Muscle of leg (tissue), 11 donors: Measurements from ENCODE around the gene PARP14. TPM values are rescaled to one million over a fixed set of nuclear protein-coding genes. Genes with fewer than 3 reads are reported as not detected.
"Not testable (repeated sequence)": the region's sequence is repeated elsewhere in the genome, so short reads cannot be mapped to it uniquely, and the experiment has no call there.

Experiments used
- DNase-seq: peaks from one replicate; pipeline ENCODE4 v3.0.0; 2013
- H3K27ac ChIP-seq: one replicate; pipeline ENCODE4 v1.5.1; 2013; ENCODE audit warnings: mild to moderate bottlenecking, low read length, control low read depth
- H3K27me3 ChIP-seq: one replicate; pipeline ENCODE4 v1.6.1; 2013; ENCODE audit warnings: low read length; ENCODE audit not compliant: control insufficient read depth, insufficient read depth
- H3K36me3 ChIP-seq: one replicate; pipeline ENCODE4 v1.6.1; 2013; ENCODE audit warnings: low read length; ENCODE audit not compliant: control insufficient read depth, insufficient read depth
- H3K4me1 ChIP-seq: one replicate; pipeline ENCODE4 v1.6.1; 2013; ENCODE audit warnings: low read length; ENCODE audit not compliant: control insufficient read depth, insufficient read depth
- H3K4me3 ChIP-seq: one replicate; pipeline ENCODE4 v1.5.1; 2013; ENCODE audit warnings: low read length, control low read depth
- H3K9me3 ChIP-seq: replicated peaks from 2 replicates; pipeline ENCODE4 v1.6.1; 2013; ENCODE audit warnings: low read depth, low read length; ENCODE audit not compliant: control insufficient read depth
- WGBS: methylation state at CpG from one replicate; pipeline ENCODE4 v1.1.5; 2013; ENCODE audit warnings: missing lambda C conversion rate; ENCODE audit not compliant: insufficient coverage; 5-methylcytosine and 5-hydroxymethylcytosine counted together
- polyA plus RNA-seq, 8 donors: library from polyadenylated mRNA; unstranded; fragments of 120-200 nt; gene quantifications; one replicate each; pipeline versions ENCODE4 v1.2.1 to v1.2.3, GENCODE V29; 2013; ENCODE audit warnings: inconsistent platforms in 1 of 8, low replicate concordance in 1 of 8; ENCODE audit not compliant: insufficient read length in 8 of 8, insufficient read depth in 1 of 8
- total RNA-seq: library from RNA; stranded (reverse); fragments of 120-200 nt; gene quantifications from one replicate; pipeline ENCODE4 v1.2.4, GENCODE V29; 2013

PARP14 gene
- total and polyA plus RNA-seq, 9 donors = 6.6 to 12.9 (median 8.7) TPM

DNA sequence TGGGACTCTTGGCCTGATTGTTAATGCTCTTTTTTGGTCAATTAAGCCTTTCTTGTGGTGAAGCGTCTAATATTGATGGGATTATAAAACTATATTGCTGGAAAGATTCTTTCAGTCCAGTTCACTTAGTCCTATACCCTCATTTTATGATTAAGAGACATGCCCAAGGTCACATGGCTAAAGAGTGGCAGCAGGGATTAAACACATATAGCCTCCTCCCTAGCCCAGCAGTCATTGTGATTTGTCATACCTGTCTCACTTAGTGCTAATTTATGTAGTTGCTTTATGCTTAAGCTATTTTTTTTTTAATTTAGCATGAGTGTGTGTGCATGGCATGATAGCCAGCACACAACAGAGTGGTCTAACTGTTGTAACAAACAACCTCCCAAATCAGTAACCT lies 9.5 kb downstream of the PARP14 start:
- no peak for DNase-seq
- WGBS = no CpG with 5 or more reads among the region's 1 CpG
- Histone ChIP-seq H3K27ac (no peak overlapping the region), H3K4me1 (no peaks in the 10 kb centered on the region), H3K9me3 (no peaks in the 10 kb centered on the region), H3K4me3 (no peak overlapping the region), H3K27me3 (no peaks in the 10 kb centered on the region), H3K36me3 (peaks cover 50% of the 10 kb centered on the region)

DNA sequence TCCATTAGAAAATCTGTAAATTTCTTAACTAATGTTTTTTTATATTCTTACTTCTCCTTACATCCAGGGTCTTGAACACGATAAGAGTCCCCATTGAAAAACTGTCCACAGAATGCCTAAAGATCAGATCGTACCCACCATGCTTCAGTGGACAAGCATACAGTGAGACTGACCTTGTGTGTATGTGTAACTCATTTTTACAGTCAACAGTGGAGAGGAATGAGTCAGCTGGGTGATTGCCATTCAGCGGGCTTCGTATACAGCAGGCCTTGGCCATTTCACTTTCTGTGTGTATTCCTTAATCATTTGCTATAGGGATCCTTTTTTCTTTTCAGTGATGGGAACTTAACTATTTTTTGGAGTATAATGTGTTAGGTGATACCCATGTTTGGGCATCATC lies 10.6 kb downstream of the PARP14 start:
- Histone ChIP-seq H3K36me3 (peaks cover 49% of the 10 kb centered on the region), H3K4me3 (no peak overlapping the region), H3K9me3 (no peaks in the 10 kb centered on the region), H3K27me3 (no peaks in the 10 kb centered on the region), H3K27ac (no peak overlapping the region), H3K4me1 (no peaks in the 10 kb centered on the region)
- WGBS = 83% methylated on average over 2 of the region's 4 CpGs
- no peak for DNase-seq

DNA sequence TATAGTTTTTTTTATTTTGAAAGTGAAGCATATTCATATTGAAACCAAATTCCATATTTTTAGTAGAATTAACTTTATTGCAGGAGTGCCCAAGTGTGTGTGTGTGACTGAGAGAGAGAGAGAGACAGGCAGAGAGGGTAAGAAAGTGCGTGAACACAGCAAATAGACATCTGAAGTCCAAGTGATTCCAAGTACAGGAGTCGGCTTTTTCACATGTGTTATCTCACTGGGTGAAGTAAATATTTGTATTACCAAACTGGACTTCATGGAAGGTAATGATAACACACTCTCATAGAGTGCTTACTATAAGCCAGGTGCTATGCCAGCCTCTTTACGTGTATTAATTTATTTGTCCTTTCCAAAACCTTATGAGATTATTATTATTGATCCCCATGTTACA lies 12.0 kb downstream of the PARP14 start:
- Histone ChIP-seq H3K4me1 (no peaks in the 10 kb centered on the region), H3K9me3 (no peaks in the 10 kb centered on the region), H3K36me3 (peaks cover 40% of the 10 kb centered on the region), H3K4me3 (no peak overlapping the region), H3K27ac (no peak overlapping the region), H3K27me3 (no peaks in the 10 kb centered on the region)
- no peak for DNase-seq
- no CpG with 5 or more reads among the region's 3 CpGs for WGBS

DNA sequence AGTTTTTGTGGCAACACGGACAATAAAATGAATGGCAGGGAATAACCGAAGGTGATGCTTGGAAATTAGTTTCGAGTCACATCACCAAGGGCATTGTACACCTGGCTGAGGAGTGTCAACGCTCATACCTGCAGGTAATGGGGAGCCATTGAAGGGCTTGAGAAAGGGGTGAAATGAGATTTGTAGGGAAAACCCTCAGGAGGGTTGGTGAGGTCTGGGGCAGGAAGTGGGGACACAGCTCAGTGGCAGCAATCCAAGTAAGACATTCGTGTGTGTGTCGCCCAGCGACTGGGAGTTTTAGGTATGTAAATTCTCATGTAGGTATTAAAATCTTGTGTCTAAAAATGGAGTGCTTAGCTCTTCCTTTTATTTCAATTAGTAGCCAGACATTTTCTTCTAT lies 14.3 kb downstream of the PARP14 start:
- no peak for DNase-seq
- Histone ChIP-seq H3K36me3 (peaks cover 52% of the 10 kb centered on the region), H3K9me3 (no peaks in the 10 kb centered on the region), H3K4me3 (no peak overlapping the region), H3K27me3 (no peaks in the 10 kb centered on the region), H3K27ac (no peak overlapping the region), H3K4me1 (no peaks in the 10 kb centered on the region)
- WGBS = 73% methylated on average over 4 of the region's 7 CpGs

DNA sequence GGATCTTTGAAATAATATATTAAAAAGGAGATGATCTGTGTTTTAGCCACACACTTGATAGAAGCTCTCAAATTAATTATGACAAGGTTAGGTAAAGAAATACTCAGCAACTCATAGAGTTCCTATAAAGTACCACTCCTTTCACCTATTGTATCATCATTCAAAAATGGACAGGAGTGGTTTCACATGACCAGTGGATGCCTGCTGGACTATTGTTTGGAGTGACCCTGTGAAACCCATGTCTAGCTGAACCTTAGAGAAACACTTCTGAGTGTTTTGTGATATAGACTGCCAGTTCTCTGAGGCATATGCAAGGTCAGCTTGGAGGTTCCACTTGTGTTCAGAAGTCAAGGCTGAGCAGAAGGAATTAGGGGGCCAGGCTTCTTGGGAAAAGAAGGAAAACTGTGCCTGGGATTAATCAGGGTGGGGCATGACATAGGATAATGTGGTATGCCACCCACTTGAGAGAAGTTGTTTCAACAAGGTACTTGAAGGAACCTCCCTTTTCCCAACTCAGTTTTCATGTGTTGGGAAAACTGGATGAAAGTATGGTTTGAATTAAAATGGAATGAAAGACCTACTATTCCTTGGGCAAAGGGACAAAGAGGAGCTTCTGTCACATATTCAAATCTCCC lies 15.4 kb downstream of the PARP14 start:
- Histone ChIP-seq H3K36me3 (peaks cover 56% of the 10 kb centered on the region), H3K4me1 (no peaks in the 10 kb centered on the region), H3K27ac (no peak overlapping the region), H3K9me3 (no peaks in the 10 kb centered on the region), H3K27me3 (no peaks in the 10 kb centered on the region), H3K4me3 (no peak overlapping the region)
- no peak for DNase-seq

DNA sequence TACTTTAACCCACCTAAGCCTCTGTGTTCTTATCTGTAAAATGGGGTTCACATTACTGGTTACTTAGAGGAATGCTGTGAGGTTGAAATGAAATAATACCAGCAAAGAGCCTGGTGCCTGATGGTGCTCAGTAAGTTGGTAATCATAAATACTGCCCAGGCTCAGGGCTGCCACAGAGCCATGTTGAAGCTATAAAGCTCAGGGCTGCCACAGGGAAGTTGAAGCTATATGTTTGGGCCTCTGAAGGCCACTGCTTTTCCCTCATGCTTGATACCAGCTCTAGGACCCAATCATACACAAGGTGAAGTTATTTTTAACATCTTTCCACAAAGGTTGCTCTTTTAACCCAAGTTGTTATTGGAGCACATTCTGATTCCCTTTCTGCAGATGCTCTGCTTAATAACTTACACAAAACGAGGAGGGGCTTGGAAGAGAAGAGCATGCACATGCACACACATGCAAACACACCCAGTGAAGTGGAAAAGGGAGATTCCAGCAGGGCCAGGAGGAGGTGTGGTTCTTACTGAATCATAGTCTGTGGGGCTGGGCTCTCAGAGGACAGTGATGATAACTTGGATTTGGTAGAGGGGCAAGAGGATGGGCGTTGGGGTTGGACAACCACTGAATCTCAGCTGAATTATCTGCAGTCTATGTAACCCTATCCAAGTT lies 17.4 kb downstream of the PARP14 start:
- H3K4me3 ChIP-seq = no peak overlapping the region
- H3K27ac ChIP-seq = no peak overlapping the region
- WGBS = no CpG with 5 or more reads among the region's 2 CpGs
- DNase-seq = peak; percentile 6
- no peaks in the 10 kb centered on the region for H3K9me3 ChIP-seq
- no peaks in the 10 kb centered on the region for H3K4me1 ChIP-seq
- no peaks in the 10 kb centered on the region for H3K27me3 ChIP-seq
- peaks cover 53% of the 10 kb centered on the region for H3K36me3 ChIP-seq

DNA sequence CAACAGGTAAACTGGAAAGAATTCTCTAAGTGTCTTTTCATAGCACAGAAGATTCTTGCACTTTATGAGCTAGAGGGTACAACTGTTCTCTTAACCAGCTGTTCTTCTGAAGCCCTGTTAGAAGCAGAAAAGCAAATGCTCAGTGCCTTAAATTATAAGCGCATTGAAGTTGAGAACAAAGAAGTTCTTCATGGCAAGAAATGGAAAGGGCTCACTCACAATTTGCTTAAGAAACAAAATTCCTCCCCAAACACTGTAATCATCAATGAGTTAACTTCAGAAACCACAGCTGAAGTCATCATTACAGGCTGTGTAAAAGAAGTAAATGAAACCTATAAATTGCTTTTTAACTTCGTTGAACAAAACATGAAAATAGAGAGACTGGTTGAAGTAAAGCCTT lies 19.6 kb downstream of the PARP14 start:
- Histone ChIP-seq H3K36me3 (peaks cover 52% of the 10 kb centered on the region), H3K27me3 (no peaks in the 10 kb centered on the region), H3K4me3 (no peak overlapping the region), H3K27ac (no peak overlapping the region), H3K4me1 (no peaks in the 10 kb centered on the region), H3K9me3 (no peaks in the 10 kb centered on the region)
- DNase-seq = no peak
- no CpG with 5 or more reads among the region's 2 CpGs for WGBS

DNA sequence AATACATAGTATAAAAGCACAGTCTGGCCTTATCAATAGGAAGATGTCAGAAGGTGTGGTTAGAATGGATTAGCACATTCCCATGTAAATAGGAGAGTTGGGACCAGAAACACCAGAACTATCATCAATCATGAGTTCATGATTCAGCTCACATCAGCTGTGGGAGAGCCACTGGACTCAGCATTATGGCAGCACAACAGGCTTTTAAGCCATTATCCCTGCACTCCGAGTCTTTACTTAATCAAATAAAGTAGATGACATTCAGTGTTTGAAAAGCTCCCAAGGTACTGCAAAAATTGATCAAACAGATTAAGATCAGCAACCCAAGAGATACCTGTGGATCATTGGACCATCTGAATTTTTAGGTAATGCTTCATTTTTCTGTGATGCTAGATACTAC lies 24.7 kb downstream of the PARP14 start:
- no peak for DNase-seq
- peaks cover 32% of the 10 kb centered on the region for H3K36me3 ChIP-seq
- H3K4me1 ChIP-seq = no peaks in the 10 kb centered on the region
- H3K27me3 ChIP-seq = no peaks in the 10 kb centered on the region
- no peak overlapping the region for H3K4me3 ChIP-seq
- no peaks in the 10 kb centered on the region for H3K9me3 ChIP-seq
- H3K27ac ChIP-seq = no peak overlapping the region
- WGBS = no CpG with 5 or more reads among the region's 1 CpG

DNA sequence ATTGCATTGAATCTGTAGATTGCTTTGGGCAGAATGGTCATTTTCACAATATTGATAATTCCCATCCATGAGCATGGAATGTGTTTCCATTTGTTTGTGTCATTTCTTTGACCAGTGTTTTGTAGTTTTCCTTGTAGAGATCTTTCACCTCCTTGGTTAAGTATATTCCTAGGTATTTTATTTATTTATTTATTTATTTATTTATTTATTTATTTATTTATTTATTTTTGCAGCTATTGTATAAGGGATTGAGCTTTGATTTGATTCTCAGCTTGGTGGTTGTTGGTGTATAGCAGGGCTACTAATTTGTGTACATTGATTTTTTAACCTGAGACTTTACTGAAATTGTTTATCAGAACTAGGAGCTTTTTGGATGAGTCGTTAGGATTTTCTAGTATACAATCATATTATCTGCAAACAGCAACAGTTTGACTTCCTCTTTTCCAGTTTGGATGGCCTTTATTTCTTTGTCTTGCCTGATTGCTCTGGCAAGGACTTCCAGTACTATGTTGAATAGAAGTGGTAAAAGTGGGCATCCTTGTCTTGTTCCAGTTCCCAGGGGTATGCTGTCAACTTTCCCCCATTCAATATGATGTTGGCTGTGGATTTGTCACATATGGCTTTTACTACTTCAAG lies 30.1 kb downstream of the PARP14 start:
- not testable (repeated sequence) for H3K27me3 ChIP-seq, H3K4me3 ChIP-seq, H3K4me1 ChIP-seq, H3K27ac ChIP-seq, DNase-seq, H3K9me3 ChIP-seq
- no CpG with 5 or more reads among the region's 1 CpG for WGBS
- peaks cover 23% of the 10 kb centered on the region for H3K36me3 ChIP-seq

DNA sequence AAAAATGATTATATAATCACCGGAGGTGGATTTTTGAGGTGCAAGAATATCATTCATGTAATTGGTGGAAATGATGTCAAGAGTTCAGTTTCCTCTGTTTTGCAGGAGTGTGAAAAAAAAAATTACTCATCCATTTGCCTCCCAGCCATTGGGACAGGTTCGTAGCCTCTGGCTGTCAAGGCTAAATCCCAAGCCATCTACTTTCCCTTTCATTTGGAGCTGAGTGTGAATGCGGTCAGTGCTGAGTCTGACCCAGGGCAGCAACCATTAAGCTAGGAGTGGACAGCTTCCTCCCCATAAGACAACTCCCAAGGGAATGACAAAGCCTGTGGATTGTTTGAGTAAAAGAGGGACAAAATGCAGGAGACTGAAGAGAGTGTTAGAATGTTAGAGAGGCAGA lies 33.6 kb downstream of the PARP14 start:
- H3K27me3 ChIP-seq = no peaks in the 10 kb centered on the region
- H3K36me3 ChIP-seq = peaks cover 52% of the 10 kb centered on the region
- no peak overlapping the region for H3K4me3 ChIP-seq
- H3K27ac ChIP-seq = no peak overlapping the region
- DNase-seq = no peak
- no peaks in the 10 kb centered on the region for H3K9me3 ChIP-seq
- H3K4me1 ChIP-seq = no peaks in the 10 kb centered on the region
- no CpG with 5 or more reads among the region's 3 CpGs for WGBS
